H1 (cell line): ENCODE results near the gene CNIH1. TPM values are rescaled to one million over a fixed set of nuclear protein-coding genes. Genes with fewer than 3 reads are reported as not detected.

ENCODE experiments used
- CTCF ChIA-PET: fragments of 300-600 bp; sonication (Branson Sonifier 250); formaldehyde crosslinking; loops from one replicate; lab custom pipeline; 2021; ENCODE audit not compliant: partially characterized antibody; lab: Charles Lee
- POLR2A ChIA-PET: fragments of 300-600 bp; sonication (Branson Sonifier 250); formaldehyde crosslinking; loops from one replicate; lab custom pipeline; 2021; ENCODE audit warnings: inconsistent platforms; ENCODE audit not compliant: partially characterized antibody; lab: Charles Lee
- DNase-seq, 2 experiments: peaks; one replicate each; pipeline versions ENCODE4 v3.0.0 to v3.0.0-alpha.2; 2010 to 2022; ENCODE audit warnings: low spot score in 2 of 2, low read depth in 1 of 2, mixed read lengths in 1 of 2
- FAIRE-seq: peaks from 2 replicates; lab custom pipeline; 2011; peaks lifted over from hg19 to GRCh38; lab: Jason Lieb, UNC
- H2AFZ ChIP-seq: 2 replicates; pipeline ENCODE4 v1.8.1; 2012; ENCODE audit warnings: low read length, inconsistent platforms
- H2AK5ac ChIP-seq: 2 replicates; pipeline ENCODE4 v1.6.1; 2013; ENCODE audit warnings: low read depth, low read length
- H2BK120ac ChIP-seq: replicated peaks from 2 replicates; pipeline ENCODE3; 2013; ENCODE audit warnings: low read depth, low read length, inconsistent platforms
- H2BK12ac ChIP-seq: 2 replicates; pipeline ENCODE4 v1.6.1; 2013; ENCODE audit warnings: low read depth, low read length
- H2BK15ac ChIP-seq: 2 replicates; pipeline ENCODE4 v1.6.1; 2013; ENCODE audit warnings: low read length
- H2BK20ac ChIP-seq: 2 replicates; pipeline ENCODE4 v1.6.1; 2013; ENCODE audit warnings: low read length
- H2BK5ac ChIP-seq: 2 replicates; pipeline ENCODE4 v1.6.1; 2013; ENCODE audit warnings: low read depth, low read length
- H3K14ac ChIP-seq: 2 replicates; pipeline ENCODE4 v1.6.1; 2013; ENCODE audit warnings: inconsistent platforms; ENCODE audit not compliant: insufficient read length
- H3K18ac ChIP-seq: 2 replicates; pipeline ENCODE4 v1.6.1; 2013; ENCODE audit warnings: low read length; ENCODE audit errors: extremely low read depth
- H3K23ac ChIP-seq: 2 replicates; pipeline ENCODE4 v1.6.1; 2013; ENCODE audit warnings: inconsistent platforms; ENCODE audit not compliant: insufficient read length
- H3K23me2 ChIP-seq: 2 replicates; pipeline ENCODE4 v1.6.1; 2013; ENCODE audit warnings: low read depth, low read length
- H3K27ac ChIP-seq: 2 replicates; pipeline ENCODE4 v1.6.1; 2011; ENCODE audit warnings: low read depth, low read length, inconsistent platforms
- H3K27me3 ChIP-seq, 4 experiments: replicated peaks in 1 of 4; 1 replicate in 1 of 4; 2 replicates in 3 of 4; pipeline versions ENCODE4 v1.6.1 to v1.8.1; 2011 to 2013; ENCODE audit warnings: low read length in 3 of 4, mild to moderate bottlenecking in 3 of 4, inconsistent platforms in 2 of 4, mixed read lengths in 2 of 4, moderate library complexity in 1 of 4; ENCODE audit not compliant: control insufficient read depth in 3 of 4, insufficient read depth in 3 of 4; ENCODE audit errors: extremely low read depth in 1 of 4
- H3K36me3 ChIP-seq, 4 experiments: 2 replicates each; pipeline versions ENCODE4 v1.6.1 to v1.8.1; 2011 to 2013; ENCODE audit warnings: mild to moderate bottlenecking in 4 of 4, low read length in 3 of 4, moderate library complexity in 2 of 4, control low read depth in 1 of 4, inconsistent platforms in 1 of 4; ENCODE audit not compliant: insufficient read depth in 4 of 4, control insufficient read depth in 2 of 4
- H3K4ac ChIP-seq: replicated peaks from 2 replicates; pipeline ENCODE3; 2013; ENCODE audit warnings: low read length, low read depth, mixed read lengths, inconsistent platforms; ENCODE audit not compliant: insufficient read length
- H3K4me1 ChIP-seq, 4 experiments: replicated peaks in 1 of 4; 1 replicate in 1 of 4; 2 replicates in 3 of 4; pipeline versions ENCODE4 v1.6.1 to v1.8.1; 2011 to 2013; ENCODE audit warnings: low read length in 3 of 4, inconsistent platforms in 2 of 4, mixed read lengths in 1 of 4; ENCODE audit not compliant: insufficient read depth in 4 of 4, control insufficient read depth in 3 of 4
- H3K4me2 ChIP-seq, 2 experiments: 2 replicates each; pipeline versions ENCODE4 v1.6.1 to v1.8.1; 2011 to 2013; ENCODE audit warnings: low read depth in 2 of 2, low read length in 2 of 2, control low read depth in 1 of 2, inconsistent platforms in 1 of 2, mild to moderate bottlenecking in 1 of 2; ENCODE audit not compliant: insufficient read depth in 1 of 2
- H3K4me3 ChIP-seq, 4 experiments: fragments of 200-600, 300-600 bp in 1 of 4; sonication (generic), shearing (Covaris generic), sonication (Bioruptor Twin) in 1 of 4; 2 replicates each; pipeline versions ENCODE4 v1.5.1 to v1.8.1; 2011 to 2016; ENCODE audit warnings: low read length in 4 of 4, low read depth in 3 of 4, control low read depth in 2 of 4, inconsistent platforms in 2 of 4, mild to moderate bottlenecking in 2 of 4, mixed read lengths in 1 of 4, moderate library complexity in 1 of 4; ENCODE audit not compliant: insufficient read depth in 2 of 4; ENCODE audit errors: extremely low read depth in 1 of 4
- H3K56ac ChIP-seq: replicated peaks from 2 replicates; pipeline ENCODE3; 2013; ENCODE audit warnings: low read depth, mild to moderate bottlenecking, mixed read lengths, low read length, inconsistent platforms; ENCODE audit not compliant: insufficient read length
- H3K79me1 ChIP-seq: 2 replicates; pipeline ENCODE4 v1.6.1; 2013; ENCODE audit warnings: low read depth, low read length, control low read depth
- H3K79me2 ChIP-seq, 2 experiments: 2 replicates each; pipeline versions ENCODE4 v1.6.1 to v1.8.1; 2012 to 2013; ENCODE audit warnings: low read length in 2 of 2, mild to moderate bottlenecking in 2 of 2, inconsistent platforms in 1 of 2; ENCODE audit not compliant: insufficient read depth in 2 of 2, control insufficient read depth in 1 of 2
- H3K9ac ChIP-seq, 4 experiments: replicated peaks in 1 of 4; 1 replicate in 1 of 4; 2 replicates in 3 of 4; pipeline versions ENCODE4 v1.6.1 to v1.8.1; 2011 to 2013; ENCODE audit warnings: low read depth in 3 of 4, low read length in 3 of 4, control low read depth in 2 of 4, mild to moderate bottlenecking in 2 of 4, moderate library complexity in 2 of 4, inconsistent platforms in 1 of 4; ENCODE audit errors: extremely low read depth in 1 of 4
- H3K9me3 ChIP-seq, 2 experiments: 2 replicates each; pipeline versions ENCODE4 v1.6.1 to v1.8.1; 2012 to 2013; ENCODE audit warnings: mild to moderate bottlenecking in 2 of 2, moderate library complexity in 2 of 2, control low read depth in 1 of 2, inconsistent platforms in 1 of 2, low read depth in 1 of 2, low read length in 1 of 2, mixed read lengths in 1 of 2; ENCODE audit not compliant: insufficient read depth in 2 of 2
- H4K20me1 ChIP-seq, 2 experiments: replicated peaks in 1 of 2; 2 replicates each; pipeline versions ENCODE3 to v1.8.1; 2011 to 2013; ENCODE audit warnings: inconsistent platforms in 2 of 2, low read length in 2 of 2, mild to moderate bottlenecking in 1 of 2; ENCODE audit not compliant: insufficient read depth in 2 of 2, control insufficient read depth in 1 of 2
- H4K5ac ChIP-seq: 2 replicates; pipeline ENCODE4 v1.6.1; 2013; ENCODE audit warnings: low read length, low read depth, mixed read lengths, inconsistent platforms; ENCODE audit not compliant: insufficient read length
- H4K8ac ChIP-seq: 2 replicates; pipeline ENCODE4 v1.8.0; 2013; ENCODE audit warnings: mild to moderate bottlenecking, moderate library complexity, low read length, inconsistent platforms; ENCODE audit not compliant: insufficient read depth; ENCODE audit errors: extremely low read depth
- H4K91ac ChIP-seq: replicated peaks from 2 replicates; pipeline ENCODE3; 2013; ENCODE audit warnings: low read length, mixed read lengths, inconsistent platforms; ENCODE audit not compliant: insufficient read length
- NANOG ChIP-seq: IDR thresholded peaks from 2 replicates; pipeline ENCODE4 v1.6.1; 2011; ENCODE audit warnings: low read length, low read depth, mild to moderate bottlenecking, inconsistent platforms; ENCODE audit not compliant: insufficient read depth, poor library complexity, severe bottlenecking
- POLR2AphosphoS5 ChIP-seq: IDR thresholded peaks from 2 replicates; pipeline ENCODE4 v1.6.1; 2011; ENCODE audit warnings: low read depth, low read length
- WGBS, 2 experiments: shearing (Covaris generic) in 1 of 2; methylation state at CpG; one replicate each; pipeline versions ENCODE4 v1.1.6 to v1.1.7; 2013 to 2015; ENCODE audit warnings: low lambda C conversion rate in 2 of 2, mixed read lengths in 2 of 2, inconsistent platforms in 1 of 2, low coverage in 1 of 2, missing lambda C conversion rate in 1 of 2; ENCODE audit not compliant: insufficient replicate concordance in 2 of 2, insufficient coverage in 1 of 2, insufficient read length in 1 of 2; ENCODE audit errors: extremely low coverage in 1 of 2, missing lambda C conversion rate in 1 of 2; 5-methylcytosine and 5-hydroxymethylcytosine counted together
- polyA plus RNA-seq, 7 experiments: library from polyadenylated mRNA; depleted of rRNA in 3 of 7; stranded (reverse) in 5 of 7; unstranded in 2 of 7; fragments of >200 nt in 5 of 7; fragments of 200-250 nt in 2 of 7; gene quantifications; 1 replicate in 5 of 7; 2 replicates in 1 of 7; 4 replicates in 1 of 7; pipeline versions ENCODE4 v1.2.1 to v1.2.3, GENCODE V29; 2011 to 2013; ENCODE audit warnings: missing spikeins in 2 of 7, mixed read lengths in 2 of 7
- total RNA-seq: library from RNA; stranded (reverse); fragmentation: NEBNext Ultra II Directional; extraction: Animal tissue kit (Norgen Biotek cat#: 25700); gene quantifications from 2 replicates; pipeline ENCODE4 v1.2.1, GENCODE V29; 2021

CNIH1 gene
- total and polyA plus RNA-seq, 2 of the 8 experiments (the other 6 are each of a cell fraction or from before 2014, with no cell fraction given), result 119 to 333 TPM

GRCh38 chr14:54387328-54387727 is 53.8 kb downstream of the CNIH1 start:
- H3K4me2 ChIP-seq, result no peak overlapping the region
- no peaks in the 10 kb centered on the region; a peak in 1 of 7 replicates for H3K27me3 ChIP-seq
- no peaks in the 10 kb centered on the region for H3K23me2 ChIP-seq
- H3K79me2 ChIP-seq, result no peaks in the 10 kb centered on the region
- H3K36me3 ChIP-seq, result no peaks in the 10 kb centered on the region
- H3K79me1 ChIP-seq, result no peaks in the 10 kb centered on the region
- FAIRE-seq (no peak), DNase-seq (no peak)
- H3K18ac ChIP-seq, result no peak overlapping the region
- no peaks in the 10 kb centered on the region for H4K20me1 ChIP-seq
- ChIA-PET CTCF (interaction anchor here (0.6 to 3.4 kb wide), 4 partner anchors 9 to 106 kb away, joined by 3 to 15 read pairs (median 6); no protein-coding TSS in a partner anchor), POLR2A (interaction anchor here (1.8 kb wide), 1 partner anchor 10 kb away, joined by 4 read pairs; no protein-coding TSS in a partner anchor)
- H2BK15ac ChIP-seq, result no peak overlapping the region
- H2AK5ac ChIP-seq, result no peak overlapping the region
- 82% methylated on average over 5 of the region's 5 CpGs; no CpG with 5 or more reads in 1 of the 2 experiments for WGBS, 2 experiments
- H3K4me3 ChIP-seq, result no peak overlapping the region
- no peak overlapping the region for H3K27ac ChIP-seq
- no peak overlapping the region for H2BK20ac ChIP-seq
- H2BK5ac ChIP-seq, result no peak overlapping the region
- no peak overlapping the region for H4K91ac ChIP-seq
- no peak overlapping the region for H3K56ac ChIP-seq
- H4K8ac ChIP-seq, result no peak overlapping the region
- no peak overlapping the region for H2BK120ac ChIP-seq
- H3K9ac ChIP-seq, result no peak overlapping the region
- no peak overlapping the region for H4K5ac ChIP-seq
- no peak overlapping the region for H2BK12ac ChIP-seq
- no peak overlapping the region for H3K14ac ChIP-seq
- H3K4ac ChIP-seq, result no peak overlapping the region
- H2AFZ ChIP-seq, result no peak overlapping the region
- no peaks in the 10 kb centered on the region for H3K9me3 ChIP-seq
- H3K4me1 ChIP-seq, result no peaks in the 10 kb centered on the region
- H3K23ac ChIP-seq, result no peak overlapping the region
- TF ChIP-seq NANOG (no peak), POLR2AphosphoS5 (no peak)
